Stimulated activated effector memory CD8-positive, alpha-beta T cell treated with anti-CD3 and anti-CD28 coated beads, Interleukin-12 subunit alpha, Interleukin-12 subunit beta, amount 100 ng/mL, for 72 hours (primary cell): ENCODE data around the gene KRTAP1-5.
"Not testable (repeated sequence)": the region's sequence is repeated elsewhere in the genome, so short reads cannot be mapped to it uniquely, and the experiment has no call there.

Source experiments
- ATAC-seq: fragments of 150-1000 bp; cut with Tn5 transposase; 2 replicates; pipeline ENCODE4 v1.10.0; 2021
- DNase-seq, 2 donors: peaks; one replicate each; pipeline ENCODE4 v3.0.0; 2021 to 2022; ENCODE audit warnings: low spot score in 2 of 2
- H3K27ac Mint-ChIP-seq: one replicate; pipeline ENCODE4 v1.8.0; 2022; ENCODE audit warnings: mild to moderate bottlenecking, mixed read lengths
- H3K36me3 Mint-ChIP-seq: one replicate; pipeline ENCODE4 v1.8.0; 2022; ENCODE audit warnings: mild to moderate bottlenecking, mixed read lengths
- H3K4me1 Mint-ChIP-seq: one replicate; pipeline ENCODE4 v1.8.0; 2022; ENCODE audit warnings: mixed read lengths
- H3K4me3 Mint-ChIP-seq: one replicate; pipeline ENCODE4 v1.8.0; 2022; ENCODE audit warnings: mild to moderate bottlenecking, mixed read lengths
- H3K9me3 Mint-ChIP-seq: one replicate; pipeline ENCODE4 v1.8.0; 2022; ENCODE audit warnings: mixed read lengths

KRTAP1-5 gene

GRCh38 chr17:40999563-40999962, 27.4 kb downstream of the KRTAP1-5 start, which contains the start of gene KRTAP3-2:
Gene KRTAP3-2 (minus strand): TSS chr17:40999906. CDS start chr17:40999853, 53 bp downstream.
- not testable (repeated sequence) for H3K9me3 Mint-ChIP-seq, ATAC-seq, H3K36me3 Mint-ChIP-seq, DNase-seq, H3K4me1 Mint-ChIP-seq, H3K27ac Mint-ChIP-seq, H3K4me3 Mint-ChIP-seq

- H3K4me3 Mint-ChIP-seq = no peak overlapping the region
- no peak overlapping the region for H3K27ac Mint-ChIP-seq
- H3K4me1 Mint-ChIP-seq = no peaks in the 10 kb centered on the region
- ATAC-seq (no peak), DNase-seq (no peak)
- no peaks in the 10 kb centered on the region for H3K9me3 Mint-ChIP-seq
- no peaks in the 10 kb centered on the region for H3K36me3 Mint-ChIP-seq
Observed at GRCh38 chr17:40997361-40997760, 29.6 kb downstream of the KRTAP1-5 start.

GRCh38 chr17:40996829-40997228, 30.2 kb downstream of the KRTAP1-5 start:
- no peak for ATAC-seq
- no peaks in the 10 kb centered on the region for H3K36me3 Mint-ChIP-seq

GRCh38 chr17:40995116-40995515, 31.9 kb downstream of the KRTAP1-5 start:
- H3K9me3 Mint-ChIP-seq = no peaks in the 10 kb centered on the region
- no peak for DNase-seq
- H3K27ac Mint-ChIP-seq = no peak overlapping the region
- H3K36me3 Mint-ChIP-seq = no peaks in the 10 kb centered on the region
- no peak overlapping the region for H3K4me3 Mint-ChIP-seq
- no peak for ATAC-seq
- H3K4me1 Mint-ChIP-seq = no peaks in the 10 kb centered on the region

More at GRCh38 chr17:40996829-40997228, 30.2 kb downstream of the KRTAP1-5 start:
- Mint-ChIP-seq H3K27ac (no peak overlapping the region), H3K4me1 (no peaks in the 10 kb centered on the region), H3K4me3 (no peak overlapping the region), H3K9me3 (no peaks in the 10 kb centered on the region)
- DNase-seq = no peak

GRCh38 chr17:40993839-40994238, 33.2 kb downstream of the KRTAP1-5 start, which contains the start of gene KRTAP3-3:
Gene KRTAP3-3 (minus strand): TSS chr17:40994164. CDS start chr17:40994097, 67 bp downstream.
- H3K27ac Mint-ChIP-seq = no peak within 1 kb of the TSS
- H3K9me3 Mint-ChIP-seq = no peaks in the 10 kb centered on the region
- H3K36me3 Mint-ChIP-seq = no peaks in the 10 kb centered on the region
- DNase-seq = no peak
- no peak within 1 kb of the TSS for H3K4me3 Mint-ChIP-seq
- no peaks in the 10 kb centered on the region for H3K4me1 Mint-ChIP-seq
- ATAC-seq = no peak

- no peak for ATAC-seq
- no peak overlapping the region for H3K4me3 Mint-ChIP-seq
- no peaks in the 10 kb centered on the region for H3K9me3 Mint-ChIP-seq
Observed at GRCh38 chr17:40993084-40993483, 33.9 kb downstream of the KRTAP1-5 start.

GRCh38 chr17:40992666-40993065, 34.3 kb downstream of the KRTAP1-5 start:
- ATAC-seq (no peak), DNase-seq (no peak)
- Mint-ChIP-seq H3K27ac (no peak overlapping the region), H3K4me3 (no peak overlapping the region), H3K4me1 (no peaks in the 10 kb centered on the region), H3K36me3 (no peaks in the 10 kb centered on the region), H3K9me3 (no peaks in the 10 kb centered on the region)

More at GRCh38 chr17:40993084-40993483, 33.9 kb downstream of the KRTAP1-5 start:
- no peaks in the 10 kb centered on the region for H3K36me3 Mint-ChIP-seq
- H3K4me1 Mint-ChIP-seq = no peaks in the 10 kb centered on the region
- H3K27ac Mint-ChIP-seq = no peak overlapping the region
- no peak for DNase-seq

GRCh38 chr17:40986920-40987319, 40.1 kb downstream of the KRTAP1-5 start:
- H3K27ac Mint-ChIP-seq = no peak overlapping the region
- H3K36me3 Mint-ChIP-seq = no peaks in the 10 kb centered on the region
- no peaks in the 10 kb centered on the region for H3K4me1 Mint-ChIP-seq
- H3K9me3 Mint-ChIP-seq = no peaks in the 10 kb centered on the region
- H3K4me3 Mint-ChIP-seq = no peak overlapping the region
- DNase-seq = no peak
- ATAC-seq = no peak

GRCh38 chr17:40984226-40984625, 42.8 kb downstream of the KRTAP1-5 start, which contains the start of gene KRT40:
Gene KRT40 (minus strand): TSS chr17:40984326. CDS start chr17:40984273, 53 bp downstream.
- H3K9me3 Mint-ChIP-seq = no peaks in the 10 kb centered on the region
- H3K36me3 Mint-ChIP-seq = no peaks in the 10 kb centered on the region
- no peaks in the 10 kb centered on the region for H3K4me1 Mint-ChIP-seq
- DNase-seq (no peak), ATAC-seq (no peak)
- H3K4me3 Mint-ChIP-seq = no peak within 1 kb of the TSS
- H3K27ac Mint-ChIP-seq = no peak within 1 kb of the TSS

- Mint-ChIP-seq H3K4me3 (no peak overlapping the region), H3K36me3 (no peaks in the 10 kb centered on the region), H3K9me3 (no peaks in the 10 kb centered on the region), H3K4me1 (no peaks in the 10 kb centered on the region), H3K27ac (no peak overlapping the region)
- ATAC-seq (no peak), DNase-seq (no peak)
Observed at GRCh38 chr17:40981115-40981514, 45.9 kb downstream of the KRTAP1-5 start.

GRCh38 chr17:40980596-40980995, 46.4 kb downstream of the KRTAP1-5 start:
- Mint-ChIP-seq H3K9me3 (no peaks in the 10 kb centered on the region), H3K27ac (no peak overlapping the region), H3K4me3 (no peak overlapping the region), H3K36me3 (no peaks in the 10 kb centered on the region), H3K4me1 (no peaks in the 10 kb centered on the region)
- no peak for ATAC-seq
- DNase-seq = no peak

GRCh38 chr17:40980117-40980516, 46.9 kb downstream of the KRTAP1-5 start:
- Mint-ChIP-seq H3K9me3 (no peaks in the 10 kb centered on the region), H3K27ac (no peak overlapping the region), H3K4me3 (no peak overlapping the region), H3K4me1 (no peaks in the 10 kb centered on the region), H3K36me3 (no peaks in the 10 kb centered on the region)
- DNase-seq (no peak), ATAC-seq (no peak)

GRCh38 chr17:40978575-40979151, 48.3 kb downstream of the KRTAP1-5 start:
- DNase-seq (no peak), ATAC-seq (no peak)
- no peak overlapping the region for H3K4me3 Mint-ChIP-seq
- no peaks in the 10 kb centered on the region for H3K36me3 Mint-ChIP-seq
- H3K4me1 Mint-ChIP-seq = no peaks in the 10 kb centered on the region
- H3K27ac Mint-ChIP-seq = no peak overlapping the region
- no peaks in the 10 kb centered on the region for H3K9me3 Mint-ChIP-seq
